HFF-Myc (cell line): ENCODE results near the gene LMAN1L.

Source experiments
- DNase-seq: peaks from one replicate; pipeline ENCODE4 v3.0.0-alpha.2; 2011; ENCODE audit warnings: low read depth; ENCODE audit errors: extremely low read depth
- H3K4me3 ChIP-seq: replicated peaks from 2 replicates; pipeline ENCODE4 v1.5.1; 2011; ENCODE audit warnings: low read depth, mild to moderate bottlenecking, control low read depth, low read length
- TF ChIP-seq, protein P1 (sequence below): IDR thresholded peaks from 2 replicates; pipeline ENCODE4 v1.5.1; 2012; ENCODE audit warnings: mild to moderate bottlenecking, low read depth, low read length, control low read depth; ENCODE audit errors: missing control alignments

The LMAN1L gene

GRCh38 chr15:74823324-74823723 is 10.7 kb downstream of the LMAN1L start:
- H3K4me3 ChIP-seq: no peak overlapping the region
- DNase-seq: no peak
- TF ChIP-seq, protein P1, sequence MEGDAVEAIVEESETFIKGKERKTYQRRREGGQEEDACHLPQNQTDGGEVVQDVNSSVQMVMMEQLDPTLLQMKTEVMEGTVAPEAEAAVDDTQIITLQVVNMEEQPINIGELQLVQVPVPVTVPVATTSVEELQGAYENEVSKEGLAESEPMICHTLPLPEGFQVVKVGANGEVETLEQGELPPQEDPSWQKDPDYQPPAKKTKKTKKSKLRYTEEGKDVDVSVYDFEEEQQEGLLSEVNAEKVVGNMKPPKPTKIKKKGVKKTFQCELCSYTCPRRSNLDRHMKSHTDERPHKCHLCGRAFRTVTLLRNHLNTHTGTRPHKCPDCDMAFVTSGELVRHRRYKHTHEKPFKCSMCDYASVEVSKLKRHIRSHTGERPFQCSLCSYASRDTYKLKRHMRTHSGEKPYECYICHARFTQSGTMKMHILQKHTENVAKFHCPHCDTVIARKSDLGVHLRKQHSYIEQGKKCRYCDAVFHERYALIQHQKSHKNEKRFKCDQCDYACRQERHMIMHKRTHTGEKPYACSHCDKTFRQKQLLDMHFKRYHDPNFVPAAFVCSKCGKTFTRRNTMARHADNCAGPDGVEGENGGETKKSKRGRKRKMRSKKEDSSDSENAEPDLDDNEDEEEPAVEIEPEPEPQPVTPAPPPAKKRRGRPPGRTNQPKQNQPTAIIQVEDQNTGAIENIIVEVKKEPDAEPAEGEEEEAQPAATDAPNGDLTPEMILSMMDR: no peak

DNA sequence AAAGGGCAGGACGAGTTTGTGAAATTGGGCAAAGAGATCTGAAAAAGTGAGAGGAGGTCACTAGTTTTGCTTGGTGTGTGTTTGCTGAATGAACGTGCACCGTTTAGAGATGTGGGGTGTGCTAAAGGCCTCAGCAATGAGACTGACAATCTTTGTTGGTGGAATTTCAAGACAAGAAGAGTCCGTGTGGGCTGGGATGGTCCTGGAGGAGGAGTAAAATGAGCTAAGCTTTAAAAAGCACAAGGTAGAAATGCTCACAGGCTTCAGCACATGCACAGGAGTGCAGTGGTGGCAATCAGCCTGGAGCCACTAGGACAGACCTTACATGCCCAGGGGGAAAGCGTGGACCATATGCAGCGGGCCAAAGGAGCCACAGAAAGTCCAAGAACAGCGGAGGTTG is 12.3 kb downstream of the LMAN1L start:
- DNase-seq: no peak
- TF ChIP-seq, protein P1: no peak
- no peak overlapping the region for H3K4me3 ChIP-seq

- H3K4me3 ChIP-seq: no peak overlapping the region
- TF ChIP-seq, protein P1: no peak
- no peak for DNase-seq
Measured at GRCh38 chr15:74825866-74826265, 13.2 kb downstream of the LMAN1L start.

- TF ChIP-seq, protein P1: no peak
- DNase-seq: no peak
- no peak within 1 kb of the TSS for H3K4me3 ChIP-seq
Measured at GRCh38 chr15:74826364-74826819, 13.8 kb downstream of the LMAN1L start, which contains the start of gene CPLX3. CPLX3 (plus strand) TSS chr15:74826627; CDS start chr15:74826704, 77 bp downstream.

DNA sequence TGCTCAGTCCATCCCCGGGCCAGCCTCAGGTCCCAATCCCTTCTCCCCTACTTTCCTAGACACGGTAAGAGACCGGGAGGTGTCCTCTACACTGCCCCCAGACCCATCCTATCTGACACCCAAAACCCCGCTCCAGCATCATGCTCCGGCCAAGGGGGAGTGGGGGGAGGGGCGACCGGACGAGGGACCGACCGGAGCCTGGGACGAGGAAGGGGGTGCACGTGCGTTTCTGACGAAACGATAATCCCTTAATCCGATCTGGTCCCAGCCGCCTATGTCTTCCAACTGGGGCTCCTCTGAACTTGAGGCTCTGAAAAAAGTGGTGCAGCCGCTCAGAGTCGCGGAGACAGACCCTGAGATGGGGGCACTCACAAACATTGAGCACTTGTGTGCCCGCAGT is 14.3 kb downstream of the LMAN1L start:
- DNase-seq: no peak
- TF ChIP-seq, protein P1: no peak
- no peak overlapping the region for H3K4me3 ChIP-seq

- TF ChIP-seq, protein P1: no peak
- H3K4me3 ChIP-seq: no peak overlapping the region
- no peak for DNase-seq
Measured at GRCh38 chr15:74827614-74828013, 15.0 kb downstream of the LMAN1L start.

DNA sequence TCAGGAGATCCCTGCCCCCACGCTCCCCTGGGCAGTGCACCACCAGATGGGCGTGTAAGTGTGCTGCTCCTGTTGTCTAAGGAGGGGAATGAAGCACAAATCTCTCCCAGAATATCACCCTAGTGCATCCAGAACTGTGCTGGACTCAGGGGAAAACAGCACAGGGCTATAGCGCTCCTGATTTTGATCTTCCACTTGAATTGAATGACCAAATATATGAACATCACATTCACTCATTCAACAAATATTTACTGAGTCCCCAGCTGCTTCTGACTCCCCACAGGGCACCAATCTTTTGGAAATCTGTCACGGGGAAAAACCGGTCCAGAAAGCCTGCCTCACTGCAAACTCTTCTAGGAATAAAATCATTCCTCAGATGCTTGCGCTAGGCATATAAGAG is 16.2 kb downstream of the LMAN1L start:
- no peak for DNase-seq
- no peak overlapping the region for H3K4me3 ChIP-seq
- TF ChIP-seq, protein P1: no peak
